DOHH2 (cell line): ENCODE results near the gene HAT1.

ENCODE experiments used
- CTCF ChIP-seq: fragments of 200-600 bp; sonication (generic); IDR thresholded peaks from one replicate; pipeline ENCODE4 v1.5.1; 2014; ENCODE audit warnings: antibody characterized with exemption, mild to moderate bottlenecking, low read depth, low read length; ENCODE audit not compliant: poor library complexity, severe bottlenecking
- EZH2phosphoT487 ChIP-seq: fragments of 200-600 bp; sonication (generic); IDR thresholded peaks from 2 replicates; pipeline ENCODE4 v1.6.1; 2017; ENCODE audit warnings: borderline replicate concordance, mild to moderate bottlenecking, antibody characterized with exemption, low read length, moderate library complexity, mixed read lengths

- TF ChIP-seq CTCF (no peak), EZH2phosphoT487 (no peak)
Observed at GRCh38 chr2:171889808-171890207, 32.5 kb upstream of the HAT1 start.
